Choroid plexus epithelial cell (primary cell): ENCODE measurements around the gene DTNBP1.
A peak's percentile ranks its signal among the peaks of the same experiment; 100 is the strongest.
"Not testable (repeated sequence)": the region's sequence is repeated elsewhere in the genome, so short reads cannot be mapped to it uniquely, and the experiment has no call there.

ENCODE experiments used
- DNase-seq: peaks from one replicate; pipeline ENCODE4 v3.0.0-alpha.2; 2010; ENCODE audit warnings: low read depth
- H3K4me3 ChIP-seq: 2 replicates; pipeline ENCODE4 v1.5.1; 2011; ENCODE audit warnings: low read depth, mild to moderate bottlenecking, control low read depth, low read length, moderate library complexity
- TF ChIP-seq, protein P1 (sequence below): conservative IDR thresholded peaks from 2 replicates; pipeline ENCODE4 v1.5.1; 2011; ENCODE audit warnings: low read depth, mild to moderate bottlenecking, control low read depth, inconsistent platforms, low read length, moderate library complexity

The DTNBP1 gene

DNA sequence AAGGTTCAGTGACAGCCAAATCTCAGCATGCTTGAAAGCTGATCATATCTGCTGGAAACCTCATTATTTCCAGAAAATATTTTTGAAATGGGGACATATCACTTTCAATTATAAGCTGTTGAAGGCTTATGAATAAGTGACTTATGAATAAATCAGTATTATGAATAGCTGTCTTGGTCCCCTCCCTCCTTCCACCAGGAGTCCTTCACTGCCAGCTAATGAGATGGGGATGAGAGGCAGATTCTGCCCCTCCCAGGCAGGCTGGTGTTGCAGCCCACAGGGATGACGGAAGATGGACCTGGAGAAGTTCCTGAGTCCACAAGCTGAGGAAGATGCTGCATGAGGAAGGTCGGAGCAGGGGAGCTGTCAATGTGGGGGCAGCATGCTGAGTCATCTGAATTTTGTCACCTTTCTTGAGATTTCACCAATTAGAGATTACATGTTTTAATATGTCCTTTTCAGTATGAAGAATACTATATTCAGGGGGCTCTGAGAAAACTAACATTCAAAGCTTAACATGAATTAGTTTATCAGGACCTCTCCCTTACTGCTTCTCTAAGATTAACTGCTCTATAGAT lies 112.2 kb downstream of the DTNBP1 start:
- TF ChIP-seq, protein P1, sequence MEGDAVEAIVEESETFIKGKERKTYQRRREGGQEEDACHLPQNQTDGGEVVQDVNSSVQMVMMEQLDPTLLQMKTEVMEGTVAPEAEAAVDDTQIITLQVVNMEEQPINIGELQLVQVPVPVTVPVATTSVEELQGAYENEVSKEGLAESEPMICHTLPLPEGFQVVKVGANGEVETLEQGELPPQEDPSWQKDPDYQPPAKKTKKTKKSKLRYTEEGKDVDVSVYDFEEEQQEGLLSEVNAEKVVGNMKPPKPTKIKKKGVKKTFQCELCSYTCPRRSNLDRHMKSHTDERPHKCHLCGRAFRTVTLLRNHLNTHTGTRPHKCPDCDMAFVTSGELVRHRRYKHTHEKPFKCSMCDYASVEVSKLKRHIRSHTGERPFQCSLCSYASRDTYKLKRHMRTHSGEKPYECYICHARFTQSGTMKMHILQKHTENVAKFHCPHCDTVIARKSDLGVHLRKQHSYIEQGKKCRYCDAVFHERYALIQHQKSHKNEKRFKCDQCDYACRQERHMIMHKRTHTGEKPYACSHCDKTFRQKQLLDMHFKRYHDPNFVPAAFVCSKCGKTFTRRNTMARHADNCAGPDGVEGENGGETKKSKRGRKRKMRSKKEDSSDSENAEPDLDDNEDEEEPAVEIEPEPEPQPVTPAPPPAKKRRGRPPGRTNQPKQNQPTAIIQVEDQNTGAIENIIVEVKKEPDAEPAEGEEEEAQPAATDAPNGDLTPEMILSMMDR, result no peak
- H3K4me3 ChIP-seq, result no peak overlapping the region
- no peak for DNase-seq

DNA sequence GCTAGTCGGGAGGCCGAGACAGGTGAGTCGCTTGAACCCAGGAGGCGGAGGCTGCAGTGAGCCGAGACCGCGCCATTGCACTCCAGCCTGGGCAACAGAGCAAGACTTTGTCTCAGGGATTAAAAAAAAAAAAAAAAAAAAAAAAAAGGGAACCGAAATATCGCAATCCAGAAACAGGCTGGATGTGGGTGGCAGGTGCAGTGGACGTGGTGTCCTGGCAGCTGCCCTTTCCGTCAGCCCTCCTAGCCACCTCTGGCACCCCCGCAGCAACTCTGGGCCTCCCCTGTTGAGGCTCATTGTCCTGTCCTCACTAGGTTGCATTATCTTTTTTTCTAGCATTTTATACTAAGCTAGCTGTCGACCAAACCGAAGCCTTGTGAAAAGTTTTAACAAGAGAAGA lies 113.5 kb downstream of the DTNBP1 start:
- H3K4me3 ChIP-seq, result no peak overlapping the region
- TF ChIP-seq, protein P1, result no peak
- no peak for DNase-seq

DNA sequence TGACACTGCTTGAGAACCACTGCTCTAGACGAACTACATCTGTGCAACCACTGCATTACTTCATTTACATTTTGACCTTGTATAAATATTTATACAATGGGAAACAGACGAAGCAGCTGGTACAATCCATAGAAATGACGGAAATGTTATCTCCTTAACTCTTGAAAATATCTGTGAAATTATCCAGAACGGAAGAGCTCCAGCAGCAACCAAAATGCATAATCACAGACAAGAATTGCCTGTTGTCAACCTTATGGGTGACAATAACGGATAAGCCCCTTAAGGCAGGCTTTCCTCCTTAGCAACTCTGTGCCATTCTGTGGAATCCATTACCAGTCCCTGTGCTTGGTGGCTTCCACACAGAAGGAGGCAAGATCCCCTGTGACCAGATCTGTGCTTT lies 115.4 kb downstream of the DTNBP1 start:
- peak; percentile 59 for DNase-seq
- H3K4me3 ChIP-seq, result no peak overlapping the region

DNA sequence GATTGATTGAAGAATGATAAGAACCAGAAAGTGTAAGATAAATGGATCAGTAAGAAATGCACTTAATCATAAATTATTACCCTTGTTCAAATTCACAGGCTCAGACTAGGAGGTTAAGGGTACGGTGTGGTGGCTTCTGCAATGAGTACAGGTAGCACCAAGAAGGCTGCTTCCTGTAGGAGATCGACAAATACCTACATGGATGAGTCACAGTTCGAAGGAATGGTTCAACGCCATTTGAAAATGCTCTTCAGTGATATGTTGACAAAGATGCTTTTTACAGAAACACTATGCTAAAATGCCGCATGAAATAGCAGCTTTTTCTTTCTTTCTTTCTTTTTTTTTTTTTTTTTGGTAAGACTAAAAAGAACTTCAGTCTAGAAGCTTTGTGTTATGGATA lies 116.2 kb downstream of the DTNBP1 start:
- TF ChIP-seq, protein P1, result no peak
- no peak for DNase-seq
- no peak overlapping the region for H3K4me3 ChIP-seq

More for the DNA sequence above, 115.4 kb downstream of the DTNBP1 start:
- TF ChIP-seq, protein P1, result no peak

DNA sequence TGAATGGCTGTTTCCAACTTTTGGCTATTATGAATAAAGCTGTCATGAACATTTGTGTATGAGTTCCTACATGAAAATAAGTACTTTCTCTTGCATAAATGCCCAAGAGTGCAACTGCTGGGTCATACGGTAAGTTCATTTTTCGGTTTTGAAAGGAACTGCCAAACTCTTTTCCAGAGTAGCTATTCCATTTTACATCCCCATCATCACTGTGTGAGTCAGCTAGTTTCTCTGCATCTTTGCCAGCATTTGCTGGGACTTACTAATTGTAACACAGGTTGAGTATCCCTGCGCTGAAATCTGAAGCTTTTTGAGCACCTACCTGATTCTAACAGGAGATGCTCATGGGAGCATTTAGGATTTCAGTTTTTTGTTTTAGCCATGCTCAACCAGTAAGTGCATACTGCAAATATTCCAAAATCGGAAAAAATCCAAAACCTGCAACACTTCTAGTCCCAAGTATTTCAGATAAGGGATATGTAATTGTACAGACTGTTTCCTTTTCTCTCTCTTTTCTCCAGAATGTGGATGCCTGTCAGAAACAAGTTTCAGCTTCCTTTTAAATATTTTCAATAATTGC lies 118.4 kb downstream of the DTNBP1 start:
- TF ChIP-seq, protein P1, result no peak
- no peak overlapping the region for H3K4me3 ChIP-seq
- DNase-seq, result no peak

DNA sequence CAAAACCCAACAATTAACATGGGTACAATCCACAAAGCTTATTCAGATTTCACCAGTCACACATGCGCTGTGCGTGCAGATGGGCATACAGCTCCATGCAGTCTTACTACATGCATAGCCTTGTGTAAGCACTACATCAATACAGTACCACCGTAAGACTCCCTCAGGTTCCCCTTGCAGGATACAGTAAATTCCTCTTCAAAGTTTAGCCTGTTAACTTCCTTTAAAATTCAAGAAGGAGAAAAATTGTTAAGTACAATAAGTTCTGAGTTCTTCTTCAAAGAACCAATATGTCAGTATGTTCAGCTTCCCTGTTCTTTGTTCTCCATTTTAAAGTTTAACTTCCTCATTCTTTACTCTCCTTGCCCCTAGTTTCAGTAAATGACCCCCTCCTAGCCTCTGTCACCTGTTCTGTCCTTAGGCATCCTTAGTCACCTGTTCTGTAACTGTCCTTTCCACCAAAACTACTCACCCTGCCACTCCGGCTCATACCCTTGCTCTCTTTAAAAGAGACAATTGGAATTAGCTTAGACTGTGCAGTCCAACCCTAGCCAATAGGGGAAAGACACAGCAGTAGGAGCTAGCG lies 119.4 kb downstream of the DTNBP1 start:
- not testable (repeated sequence) for DNase-seq

DNA sequence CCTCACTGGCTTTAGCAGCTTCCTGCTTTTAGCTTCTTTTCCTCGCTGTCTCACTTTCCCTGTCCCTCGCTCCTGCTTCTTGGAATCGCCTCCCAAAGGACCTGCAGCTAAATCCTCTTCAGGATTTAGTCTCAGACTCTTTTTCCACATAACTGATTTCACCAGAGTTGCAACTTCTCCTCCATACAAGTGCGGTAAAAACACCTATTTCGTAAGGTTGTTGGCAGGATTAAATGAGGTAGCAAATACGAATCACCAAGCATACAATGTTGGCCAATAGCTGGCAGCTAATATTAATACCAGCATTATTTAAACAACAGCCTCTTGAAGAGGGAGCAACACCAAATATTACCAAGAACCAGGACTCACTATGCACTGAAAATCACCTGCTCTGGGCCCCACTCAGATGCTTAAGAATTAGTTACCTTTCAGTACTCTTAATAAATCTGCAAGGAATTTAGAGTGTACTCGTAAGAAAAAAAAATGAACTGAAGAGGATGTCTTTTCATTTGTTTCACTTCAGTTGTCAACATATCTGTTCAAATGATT lies 123.0 kb downstream of the DTNBP1 start:
- H3K4me3 ChIP-seq, result no peak overlapping the region
- TF ChIP-seq, protein P1, result no peak
- DNase-seq, result no peak

More for the DNA sequence above, 119.4 kb downstream of the DTNBP1 start:
- not testable (repeated sequence) for H3K4me3 ChIP-seq
